HepG2 (cell line): ENCODE data around the gene PEPD. TPM values are rescaled to one million over a fixed set of nuclear protein-coding genes. Genes with fewer than 3 reads are reported as not detected.

Experiments
- E2F1 ChIP-seq: sonication (generic); formaldehyde crosslinking; IDR thresholded peaks from 2 replicates; pipeline ENCODE4 v1.5.0; 2020; ENCODE audit warnings: missing genetic modification reagents
- KDM1A ChIP-seq: IDR thresholded peaks from 2 replicates; pipeline ENCODE4 v1.6.1; 2016; ENCODE audit warnings: missing compliant biosample characterization
- MAZ ChIP-seq, 2 experiments: sonication (generic) in 1 of 2; formaldehyde crosslinking in 1 of 2; IDR thresholded peaks; 2 replicates each; pipeline versions ENCODE4 v1.5.0 to v1.6.1; 2012 to 2020; ENCODE audit warnings: low read depth in 2 of 2, mild to moderate bottlenecking in 2 of 2, borderline replicate concordance in 1 of 2, improper control_type of control experiment in 1 of 2, low read length in 1 of 2, missing genetic modification reagents in 1 of 2, moderate library complexity in 1 of 2
- NRL ChIP-seq: sonication (generic); formaldehyde crosslinking; IDR thresholded peaks from 2 replicates; pipeline ENCODE4 v1.5.0; 2020; ENCODE audit warnings: missing genetic modification reagents, mild to moderate bottlenecking, moderate library complexity, borderline replicate concordance
- POLR2AphosphoS5 ChIP-seq: IDR thresholded peaks from 2 replicates; pipeline ENCODE4 v1.6.1; 2012; ENCODE audit warnings: low read depth, low read length
- RERE ChIP-seq: IDR thresholded peaks from 2 replicates; pipeline ENCODE4 v1.6.1; 2016; ENCODE audit warnings: low read depth, missing genetic modification reagents, missing compliant biosample characterization
- XRCC5 ChIP-seq: fragments of 200-400 bp; formaldehyde crosslinking; optimal IDR thresholded peaks from 2 replicates; pipeline ENCODE3; 2017; ENCODE audit warnings: mild to moderate bottlenecking, low read length
- ZBTB40 ChIP-seq, 2 experiments: fragments of 450-650 bp in 1 of 2; sonication (generic) in 1 of 2; formaldehyde crosslinking in 1 of 2; IDR thresholded peaks; 2 replicates each; pipeline versions ENCODE4 v1.6.1 to v1.8.0; 2016 to 2022; ENCODE audit warnings: antibody characterized with exemption in 1 of 2, mild to moderate bottlenecking in 1 of 2, missing genetic modification reagents in 1 of 2
- ZNF225 ChIP-seq: sonication (generic); formaldehyde crosslinking; IDR thresholded peaks from 2 replicates; pipeline ENCODE4 v1.4.0; 2020; ENCODE audit warnings: mild to moderate bottlenecking, missing genetic modification reagents
- polyA plus RNA-seq, 8 experiments: library from polyadenylated mRNA; depleted of rRNA in 3 of 8; stranded (reverse) in 7 of 8; unstranded in 1 of 8; fragments of >200 nt; fragmentation: Illumina TruSeq in 4 of 8; extraction: Trizol in 4 of 8; gene quantifications; 2 replicates each; pipeline versions ENCODE4 v1.2.1 to v1.2.3, GENCODE V29; 2011 to 2016; ENCODE audit warnings: low read depth in 4 of 8, missing spikeins in 1 of 8, mixed read lengths in 1 of 8; ENCODE audit not compliant: insufficient read depth in 1 of 8
- total RNA-seq, 5 experiments: library from RNA; depleted of rRNA; stranded (reverse); fragments of >200 nt; fragmentation: Illumina TruSeq; extraction: Trizol; gene quantifications; 2 replicates each; pipeline ENCODE4 v1.2.3, GENCODE V29; 2016; ENCODE audit warnings: low read depth in 1 of 5

The PEPD gene
- total and polyA plus RNA-seq, 2 of the 13 experiments (the other 11 are each of a cell fraction or from before 2014, with no cell fraction given), result 60.7 to 75.1 TPM

- TF ChIP-seq ZBTB40 (IDR thresholded peaks at IDR 0.05) (no peak), ZBTB40 (CRISPR knock-in tag; IDR thresholded peaks at IDR 0.05) (no peak), E2F1 (CRISPR knock-in tag) (no peak), KDM1A (CRISPR knock-in tag) (0 out of 2 replicates have a peak, but pooled peaks have one; percentile 17), MAZ (IDR thresholded peaks at IDR 0.05; ENCODE audit: borderline replicate concordance, low read depth, low read length) (peak; percentile 34; the same call in 1 of the 2 replicates), MAZ (CRISPR knock-in tag; IDR thresholded peaks at IDR 0.05; ENCODE audit: low read depth) (no peak), RERE (CRISPR knock-in tag) (no peak), NRL (CRISPR knock-in tag) (no peak), XRCC5 (peak; percentile 51), POLR2AphosphoS5 (no peak), ZNF225 (CRISPR knock-in tag) (no peak)
Observed at GRCh38 chr19:33397536-33398360, 123.8 kb downstream of the PEPD start (continued).
